Mucosa of descending colon (tissue), 3 donors: ENCODE measurements around the gene EFCAB8. TPM values are rescaled to one million over a fixed set of nuclear protein-coding genes. Genes with fewer than 3 reads are reported as not detected.

Source experiments
- ATAC-seq: fragments of 200-7000 bp; cut with Tn5 transposase; one replicate; pipeline ENCODE4 v1.9.1; 2020; ENCODE audit warnings: mild to moderate bottlenecking, moderate library complexity
- DNase-seq, 3 donors: peaks; one replicate each; pipeline ENCODE4 v3.0.0-alpha.2; 2020
- H3K36me3 ChIP-seq: fragments of 200-600 bp; one replicate; pipeline ENCODE4 v1.8.0; 2021; ENCODE audit warnings: low read depth, mild to moderate bottlenecking
- H3K4me1 ChIP-seq: fragments of 200-600 bp; one replicate; pipeline ENCODE4 v1.8.0; 2021; ENCODE audit warnings: low read depth, mild to moderate bottlenecking
- H3K4me3 ChIP-seq: fragments of 200-600 bp; one replicate; pipeline ENCODE4 v1.8.0; 2021; ENCODE audit warnings: mild to moderate bottlenecking
- H3K9me3 ChIP-seq: fragments of 200-600 bp; one replicate; pipeline ENCODE4 v1.8.0; 2021; ENCODE audit warnings: mild to moderate bottlenecking
- CTCF ChIP-seq: fragments of 200-600 bp; IDR thresholded peaks from one replicate; pipeline ENCODE4 v1.8.0; 2022; ENCODE audit warnings: antibody characterized with exemption, mild to moderate bottlenecking
- intact Hi-C, 2 donors: fragments of 100-400 bp; cut with DNase I in 1 of 2; cut with micrococcal nuclease in 1 of 2; formaldehyde crosslinking; loops; one replicate each; pipeline versions ENCODE4 v1.11.0 to v1.11.1; 2022; cut with DNase I, micrococcal nuclease
- total RNA-seq, 3 donors: library from RNA; stranded (reverse); fragmentation: NEBNext Ultra II Directional in 2 of 3; extraction: Animal tissue kit (Norgen Biotek cat#: 25700) in 2 of 3; gene quantifications; one replicate each; pipeline versions ENCODE4 v1.2.1 to v1.2.4, GENCODE V29; 2021 to 2023
- donor health status: DM: no; HTN: no; CAD: no; lungs with moderate emphysema.
- donor health status: DM: no; HTN: no; CAD: no.
- donor health status: DM: no; HTN: yes; CAD: no.

The EFCAB8 gene
- total RNA-seq, 3 donors from 2014 or later: 0.17 to 0.66 TPM; not detected in 1

DNA sequence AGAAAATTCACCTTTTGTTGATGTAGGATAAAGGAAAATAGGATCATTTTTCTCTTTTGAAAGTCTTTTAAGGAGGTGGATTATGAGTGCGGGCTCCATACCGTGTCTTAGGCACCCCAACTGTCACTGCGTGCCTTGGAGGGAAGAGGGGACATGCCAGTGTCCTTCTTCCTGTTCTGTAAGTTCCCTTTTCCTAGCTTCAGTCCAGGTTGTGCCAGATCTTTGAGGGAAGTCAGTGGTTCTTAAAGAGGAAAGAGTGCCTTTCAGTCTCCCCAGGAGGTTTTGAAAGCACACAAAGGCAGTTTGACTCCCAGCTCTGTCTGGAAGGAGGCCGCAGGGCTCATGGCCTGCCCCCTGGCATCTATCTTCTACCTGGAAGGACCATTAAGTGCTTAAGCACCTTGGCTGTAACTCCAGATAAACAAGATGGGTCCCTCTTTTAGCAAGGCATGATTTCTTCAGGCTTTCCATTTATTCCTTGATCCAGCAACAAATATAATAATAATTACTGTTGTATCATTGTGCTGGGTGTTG lies 13.0 kb downstream of the EFCAB8 start:
- Histone ChIP-seq H3K4me3 (no peak overlapping the region), H3K4me1 (no peaks in the 10 kb centered on the region), H3K9me3 (no peaks in the 10 kb centered on the region), H3K36me3 (no peaks in the 10 kb centered on the region)
- TF ChIP-seq CTCF: no peak
- intact Hi-C loops: no loop called here
- no peak for ATAC-seq
- no peak for DNase-seq

DNA sequence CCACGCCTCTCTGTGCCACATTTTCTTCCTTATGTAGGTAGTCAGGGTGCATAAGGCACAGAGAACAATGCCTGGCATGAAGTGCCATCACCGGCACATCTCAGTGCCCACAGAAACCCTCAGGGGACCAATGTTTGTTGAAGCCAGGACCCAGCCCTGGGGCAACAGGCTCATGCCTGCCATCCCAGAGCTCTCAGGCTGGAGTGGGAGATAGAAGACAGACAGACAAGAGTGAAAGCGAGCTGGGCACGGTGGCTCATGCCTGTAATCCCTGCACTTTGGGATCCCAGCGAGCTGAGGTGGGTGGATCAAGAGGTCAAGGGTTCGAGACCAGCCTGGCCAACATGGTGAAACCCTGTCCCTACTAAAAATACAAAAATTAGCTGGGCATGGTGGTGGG lies 13.5 kb downstream of the EFCAB8 start:
- intact Hi-C loops: no loop called here
- DNase-seq (no peak), ATAC-seq (no peak)
- Histone ChIP-seq H3K4me1 (no peaks in the 10 kb centered on the region), H3K4me3 (no peak overlapping the region), H3K9me3 (no peaks in the 10 kb centered on the region), H3K36me3 (no peaks in the 10 kb centered on the region)
- TF ChIP-seq CTCF: no peak

DNA sequence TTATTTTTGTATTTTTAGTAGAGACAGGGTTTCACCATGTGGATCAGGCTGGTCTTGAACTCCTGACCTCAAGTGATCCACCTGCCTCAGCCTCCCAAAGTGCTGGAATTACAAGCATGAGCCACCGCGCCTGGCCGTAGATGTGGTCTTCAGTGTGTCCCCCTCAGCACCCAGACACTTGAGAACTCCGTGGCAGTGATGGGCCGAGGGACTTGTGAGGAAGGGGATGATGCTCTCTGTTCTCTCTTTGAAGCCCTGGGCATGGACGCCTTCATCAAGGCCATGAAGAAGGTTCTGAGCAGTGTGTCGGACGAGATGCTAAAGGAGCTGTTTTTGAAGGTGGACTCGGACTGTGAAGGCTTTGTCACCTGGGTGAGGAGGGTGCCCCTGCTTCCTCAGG lies 16.9 kb downstream of the EFCAB8 start:
- no peaks in the 10 kb centered on the region for H3K9me3 ChIP-seq
- H3K4me3 ChIP-seq: no peak overlapping the region
- intact Hi-C loops: no loop called here
- no peaks in the 10 kb centered on the region for H3K36me3 ChIP-seq
- no peak for DNase-seq
- ATAC-seq: no peak
- no peaks in the 10 kb centered on the region for H3K4me1 ChIP-seq
- TF ChIP-seq CTCF: no peak

DNA sequence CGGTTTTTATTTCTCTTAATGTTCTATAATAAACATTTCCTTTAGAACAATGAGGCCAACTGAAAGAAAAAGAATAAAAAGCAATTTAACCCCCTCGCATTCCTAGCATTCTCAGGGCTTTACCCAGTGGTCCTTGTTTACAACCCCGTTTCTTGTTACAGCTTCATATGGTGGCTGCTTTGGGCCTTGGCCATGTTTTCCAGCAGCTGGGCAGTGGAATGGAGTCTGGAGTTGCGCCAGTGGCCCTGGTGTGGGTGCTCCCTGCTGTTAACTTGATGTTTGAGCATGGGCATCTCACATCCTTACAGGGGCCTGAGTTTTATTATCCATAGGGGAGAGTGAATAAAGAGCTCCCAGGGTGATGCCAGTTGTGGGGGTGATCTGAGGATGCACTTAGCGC lies 18.8 kb downstream of the EFCAB8 start:
- no peak for TF ChIP-seq CTCF
- ATAC-seq (no peak), DNase-seq (no peak)
- Histone ChIP-seq H3K36me3 (no peaks in the 10 kb centered on the region), H3K4me3 (no peak overlapping the region), H3K9me3 (no peaks in the 10 kb centered on the region), H3K4me1 (no peaks in the 10 kb centered on the region)
- intact Hi-C loops: no loop called here

DNA sequence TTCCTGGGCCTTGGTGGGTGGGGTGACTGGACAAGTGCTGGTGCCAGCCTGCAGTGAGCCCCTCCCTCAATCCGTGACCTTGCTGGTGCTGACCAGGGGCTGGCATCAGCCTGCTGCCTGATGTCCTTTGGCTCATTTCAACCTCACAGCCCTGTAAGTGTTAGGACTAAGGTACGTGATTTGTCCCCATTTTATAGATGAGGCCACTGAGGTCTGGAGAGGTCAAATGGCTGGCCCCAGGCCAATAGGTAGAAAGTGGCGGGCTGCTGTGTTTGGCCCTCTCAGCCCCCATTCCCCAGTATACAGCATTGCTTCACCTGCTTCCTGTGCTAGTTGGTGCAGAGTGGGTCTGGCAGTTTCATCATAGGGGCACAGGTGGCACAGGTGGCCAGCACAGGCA lies 20.1 kb downstream of the EFCAB8 start:
- ATAC-seq (no peak), DNase-seq (no peak)
- intact Hi-C loops: no loop called here
- H3K4me1 ChIP-seq: no peaks in the 10 kb centered on the region
- H3K36me3 ChIP-seq: no peaks in the 10 kb centered on the region
- H3K4me3 ChIP-seq: no peak overlapping the region
- TF ChIP-seq CTCF: no peak
- H3K9me3 ChIP-seq: no peaks in the 10 kb centered on the region

GRCh38 chr20:32879538-32879937 lies 20.8 kb downstream of the EFCAB8 start:
- ATAC-seq (no peak), DNase-seq (peak in 1 of 3 donors; percentile 2)
- Histone ChIP-seq H3K4me3 (no peak overlapping the region), H3K9me3 (no peaks in the 10 kb centered on the region), H3K4me1 (no peaks in the 10 kb centered on the region), H3K36me3 (no peaks in the 10 kb centered on the region)
- TF ChIP-seq CTCF: no peak
- intact Hi-C loops: no loop called here
